ENCODE measurements around the gene NET1.

DNA sequence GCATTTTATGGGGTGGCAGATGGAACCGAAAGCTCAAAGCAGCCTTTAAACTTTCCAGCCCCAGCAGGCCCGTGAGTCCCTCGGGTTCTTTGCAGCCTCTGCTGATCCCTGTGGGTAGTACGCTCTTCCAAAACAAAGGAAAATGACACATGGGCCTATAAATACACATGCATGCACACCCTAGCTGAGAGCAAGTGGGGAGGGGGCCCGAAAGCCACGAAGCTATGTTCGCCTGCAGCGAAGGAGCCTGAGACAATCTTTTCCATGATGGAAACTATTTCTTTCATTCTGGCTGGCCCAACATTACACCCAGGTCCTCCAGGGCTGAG, 54.8 kb downstream of the NET1 start:
- TF ChIP-seq EZH2phosphoT487 (IDR thresholded peaks at IDR 0.05; ENCODE audit: insufficient read depth, low read depth): no peak
- TF ChIP-seq EZH2 (IDR thresholded peaks at IDR 0.05; ENCODE audit: insufficient read depth, poor library complexity, severe bottlenecking): no peak

Measured in GM23248 (cell line).